Astrocyte (in vitro differentiated cells and primary cell): Measurements from ENCODE around the gene EIF4EBP2. TPM values are rescaled to one million over a fixed set of nuclear protein-coding genes. Genes with fewer than 3 reads are reported as not detected.

ENCODE experiments used
- DNase-seq: peaks from one replicate; pipeline ENCODE4 v3.0.0-alpha.2; 2010; ENCODE audit warnings: low read depth
- FAIRE-seq: peaks from 2 replicates; lab custom pipeline; 2011; peaks lifted over from hg19 to GRCh38; lab: Jason Lieb, UNC
- H2AFZ ChIP-seq: 2 replicates; pipeline ENCODE4 v1.6.0; 2012; ENCODE audit warnings: low read depth, low read length, inconsistent platforms
- H3K27ac ChIP-seq: 2 replicates; pipeline ENCODE4 v1.5.1; 2011; ENCODE audit warnings: low read depth, low read length, inconsistent platforms
- H3K27me3 ChIP-seq: 2 replicates; pipeline ENCODE4 v1.6.0; 2011; ENCODE audit warnings: low read length, inconsistent platforms; ENCODE audit not compliant: insufficient read depth
- H3K36me3 ChIP-seq: 2 replicates; pipeline ENCODE4 v1.5.1; 2011; ENCODE audit warnings: low read length, inconsistent platforms; ENCODE audit not compliant: insufficient read depth
- H3K4me1 ChIP-seq: 2 replicates; pipeline ENCODE4 v1.5.1; 2011; ENCODE audit warnings: low read length, inconsistent platforms; ENCODE audit not compliant: insufficient read depth
- H3K4me2 ChIP-seq: 2 replicates; pipeline ENCODE4 v1.6.0; 2012; ENCODE audit warnings: low read length, inconsistent platforms
- H3K4me3 ChIP-seq: 2 replicates; pipeline ENCODE4 v1.5.1; 2011; ENCODE audit warnings: low read depth, mild to moderate bottlenecking, low read length, inconsistent platforms; ENCODE audit not compliant: insufficient read depth
- H3K79me2 ChIP-seq: 2 replicates; pipeline ENCODE4 v1.6.0; 2012; ENCODE audit warnings: mild to moderate bottlenecking, low read length, inconsistent platforms; ENCODE audit not compliant: insufficient read depth
- H3K9ac ChIP-seq: 2 replicates; pipeline ENCODE4 v1.6.0; 2012; ENCODE audit warnings: mild to moderate bottlenecking, low read length, inconsistent platforms
- H3K9me3 ChIP-seq: 2 replicates; pipeline ENCODE4 v1.5.1; 2012; ENCODE audit warnings: low read depth, mild to moderate bottlenecking, low read length, inconsistent platforms; ENCODE audit not compliant: insufficient read depth
- H4K20me1 ChIP-seq: 2 replicates; pipeline ENCODE4 v1.6.0; 2012; ENCODE audit warnings: low read length, inconsistent platforms; ENCODE audit not compliant: insufficient read depth
- H3K27ac Mint-ChIP-seq: one replicate; pipeline ENCODE4 v1.8.0; 2021; ENCODE audit warnings: mild to moderate bottlenecking, mixed read lengths; ENCODE audit not compliant: unreplicated experiment
- H3K27me3 Mint-ChIP-seq: one replicate; pipeline ENCODE4 v1.8.0; 2021; ENCODE audit warnings: low read depth, mixed read lengths; ENCODE audit not compliant: unreplicated experiment
- H3K36me3 Mint-ChIP-seq: one replicate; pipeline ENCODE4 v1.8.0; 2021; ENCODE audit warnings: low read depth, mixed read lengths; ENCODE audit not compliant: unreplicated experiment
- H3K4me1 Mint-ChIP-seq: one replicate; pipeline ENCODE4 v1.8.0; 2021; ENCODE audit warnings: low read depth, mixed read lengths; ENCODE audit not compliant: unreplicated experiment
- H3K4me3 Mint-ChIP-seq: one replicate; pipeline ENCODE4 v1.8.0; 2021; ENCODE audit warnings: mild to moderate bottlenecking, moderate library complexity, mixed read lengths; ENCODE audit not compliant: unreplicated experiment
- H3K9me3 Mint-ChIP-seq: one replicate; pipeline ENCODE4 v1.8.0; 2021; ENCODE audit warnings: mild to moderate bottlenecking, mixed read lengths; ENCODE audit not compliant: unreplicated experiment
- EZH2 ChIP-seq: IDR thresholded peaks from 2 replicates; pipeline ENCODE4 v1.6.1; 2012; ENCODE audit warnings: mild to moderate bottlenecking, low read length, inconsistent platforms; ENCODE audit not compliant: insufficient read depth
- total RNA-seq: library from RNA; stranded (reverse); gene quantifications from 2 replicates; pipeline ENCODE4 v1.2.1, GENCODE V29; 2021
- TF ChIP-seq, protein P1 (sequence below): IDR thresholded peaks from 2 replicates; pipeline ENCODE4 v1.5.1; 2011; ENCODE audit warnings: low read depth, mild to moderate bottlenecking, inconsistent platforms, low read length, moderate library complexity; ENCODE audit not compliant: insufficient read depth

EIF4EBP2 gene
- total RNA-seq, 1 donor from 2014 or later = 74.0 TPM

DNA sequence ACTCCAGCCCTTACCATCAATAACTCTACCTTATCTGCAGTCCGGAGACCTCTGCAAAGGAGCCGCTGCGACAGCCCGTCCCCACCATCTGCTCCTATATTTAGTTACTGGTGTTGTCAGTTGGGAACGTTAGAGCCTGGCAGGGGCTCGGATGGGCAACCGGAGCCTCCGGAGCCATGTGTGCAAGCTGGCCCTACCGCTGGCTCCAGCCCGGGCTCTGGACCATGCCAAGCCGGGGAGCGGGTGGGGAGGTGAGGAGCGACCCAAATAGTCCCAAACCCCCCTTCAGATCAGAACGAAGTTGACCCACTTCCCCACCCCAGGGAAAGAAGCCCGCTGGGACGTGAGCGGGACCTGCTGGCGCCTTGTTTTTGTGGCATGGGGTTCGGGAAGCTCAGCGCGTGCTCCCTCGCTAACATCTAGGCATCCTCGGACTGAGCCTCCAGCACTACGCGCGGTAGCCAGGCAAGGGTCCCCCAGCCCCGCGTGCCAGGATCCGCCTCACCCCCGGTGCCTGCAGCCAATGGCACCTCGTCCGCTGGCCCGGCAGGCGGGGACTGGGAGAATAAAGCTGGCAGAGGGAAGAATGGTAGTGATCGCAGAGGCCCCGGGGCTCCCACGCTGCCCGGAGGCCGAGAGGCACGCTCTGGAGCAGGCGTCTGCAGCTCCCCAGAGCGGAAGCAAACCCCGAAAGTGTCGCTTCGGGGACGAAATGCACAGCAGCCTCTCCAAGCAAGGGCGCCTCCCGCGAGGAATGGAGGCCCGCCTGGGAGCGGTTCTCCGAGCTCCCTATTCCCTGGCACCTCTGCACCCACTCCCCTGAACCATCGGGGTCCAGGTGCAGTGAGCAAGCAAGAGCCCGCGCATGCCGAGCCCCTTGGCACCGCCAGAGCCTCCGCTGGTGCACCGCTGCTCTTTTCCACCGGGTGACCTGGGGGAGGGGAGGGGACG is 22.2 kb upstream of the EIF4EBP2 start:
- Mint-ChIP-seq H3K4me1 (peaks cover 20% of the 10 kb centered on the region), H3K27ac (peak overlapping the region; percentile 26), H3K36me3 (no peaks in the 10 kb centered on the region), H3K4me3 (peak overlapping the region; percentile 85), H3K27me3 (peaks cover 13% of the 10 kb centered on the region), H3K9me3 (no peaks in the 10 kb centered on the region)
- Histone ChIP-seq H3K36me3 (no peaks in the 10 kb centered on the region), H3K79me2 (peaks cover 2% of the 10 kb centered on the region), H3K9me3 (no peaks in the 10 kb centered on the region), H3K4me3 (peak overlapping the region; percentile 72), H2AFZ (peak overlapping the region; percentile 98), H3K27me3 (no peaks in the 10 kb centered on the region), H3K9ac (peak overlapping the region; percentile 80), H4K20me1 (peaks cover 9% of the 10 kb centered on the region), H3K27ac (no peak overlapping the region), H3K4me1 (peaks cover 23% of the 10 kb centered on the region), H3K4me2 (peak overlapping the region; percentile 94)
- FAIRE-seq = no peak
- peak; percentile 7 for DNase-seq
- TF ChIP-seq EZH2 = no peak
- TF ChIP-seq, protein P1, sequence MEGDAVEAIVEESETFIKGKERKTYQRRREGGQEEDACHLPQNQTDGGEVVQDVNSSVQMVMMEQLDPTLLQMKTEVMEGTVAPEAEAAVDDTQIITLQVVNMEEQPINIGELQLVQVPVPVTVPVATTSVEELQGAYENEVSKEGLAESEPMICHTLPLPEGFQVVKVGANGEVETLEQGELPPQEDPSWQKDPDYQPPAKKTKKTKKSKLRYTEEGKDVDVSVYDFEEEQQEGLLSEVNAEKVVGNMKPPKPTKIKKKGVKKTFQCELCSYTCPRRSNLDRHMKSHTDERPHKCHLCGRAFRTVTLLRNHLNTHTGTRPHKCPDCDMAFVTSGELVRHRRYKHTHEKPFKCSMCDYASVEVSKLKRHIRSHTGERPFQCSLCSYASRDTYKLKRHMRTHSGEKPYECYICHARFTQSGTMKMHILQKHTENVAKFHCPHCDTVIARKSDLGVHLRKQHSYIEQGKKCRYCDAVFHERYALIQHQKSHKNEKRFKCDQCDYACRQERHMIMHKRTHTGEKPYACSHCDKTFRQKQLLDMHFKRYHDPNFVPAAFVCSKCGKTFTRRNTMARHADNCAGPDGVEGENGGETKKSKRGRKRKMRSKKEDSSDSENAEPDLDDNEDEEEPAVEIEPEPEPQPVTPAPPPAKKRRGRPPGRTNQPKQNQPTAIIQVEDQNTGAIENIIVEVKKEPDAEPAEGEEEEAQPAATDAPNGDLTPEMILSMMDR = no peak

DNA sequence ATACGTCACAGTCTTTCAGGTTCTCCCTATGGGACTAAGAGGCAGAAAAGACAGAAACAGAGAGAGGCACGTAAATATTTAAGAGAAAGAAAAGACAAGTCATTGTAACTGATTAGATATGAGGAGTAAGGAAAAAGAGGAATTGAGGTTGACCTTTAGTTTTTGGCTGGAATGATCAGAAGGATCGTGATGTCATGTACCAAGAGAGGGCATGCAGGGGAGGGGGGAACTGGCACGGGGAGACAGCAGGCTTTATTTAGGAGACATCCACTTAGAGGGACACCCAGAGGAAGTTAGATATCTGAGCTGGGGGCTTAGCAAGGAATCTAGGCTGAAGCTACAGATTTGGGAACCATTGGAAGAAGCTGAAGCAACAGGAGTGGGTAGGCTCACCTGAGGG is 12.3 kb upstream of the EIF4EBP2 start:
- Histone ChIP-seq H3K27ac (no peak overlapping the region), H3K4me2 (no peak overlapping the region), H3K9ac (no peak overlapping the region), H4K20me1 (no peaks in the 10 kb centered on the region), H3K9me3 (no peaks in the 10 kb centered on the region), H3K27me3 (peaks cover 21% of the 10 kb centered on the region), H2AFZ (no peak overlapping the region), H3K79me2 (no peaks in the 10 kb centered on the region), H3K4me3 (no peak overlapping the region), H3K4me1 (no peaks in the 10 kb centered on the region), H3K36me3 (no peaks in the 10 kb centered on the region)
- Mint-ChIP-seq H3K4me1 (no peaks in the 10 kb centered on the region), H3K27me3 (peaks cover 19% of the 10 kb centered on the region), H3K9me3 (no peaks in the 10 kb centered on the region), H3K36me3 (no peaks in the 10 kb centered on the region), H3K4me3 (no peak overlapping the region), H3K27ac (no peak overlapping the region)
- DNase-seq = no peak
- FAIRE-seq = no peak
- TF ChIP-seq, protein P1 = no peak
- no peak for TF ChIP-seq EZH2

DNA sequence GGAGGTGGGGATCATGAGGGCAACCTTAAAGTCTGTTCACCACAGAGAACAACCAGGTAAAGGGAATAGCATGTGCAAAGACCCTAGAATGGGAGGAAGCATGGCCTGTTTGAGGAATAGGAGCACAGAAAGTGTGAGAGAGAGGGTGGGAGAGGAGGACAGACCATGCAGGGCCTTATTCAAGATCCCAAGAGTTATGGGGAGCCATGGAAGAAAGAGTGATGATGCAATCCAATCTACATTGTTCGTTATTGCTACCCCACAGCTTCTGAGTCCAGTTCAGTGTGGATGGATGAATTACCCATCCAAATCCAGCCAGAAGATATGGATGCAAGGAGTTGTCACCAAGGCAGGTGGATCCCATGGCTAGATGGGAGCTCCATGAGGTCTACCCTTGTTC is 7.8 kb upstream of the EIF4EBP2 start:
- no peaks in the 10 kb centered on the region for H3K9me3 Mint-ChIP-seq
- Histone ChIP-seq H3K27ac (no peak overlapping the region), H3K4me2 (no peak overlapping the region), H3K36me3 (no peaks in the 10 kb centered on the region), H3K4me1 (no peaks in the 10 kb centered on the region), H3K27me3 (peaks cover 7% of the 10 kb centered on the region), H3K4me3 (no peak overlapping the region), H3K79me2 (no peaks in the 10 kb centered on the region), H3K9me3 (no peaks in the 10 kb centered on the region), H2AFZ (no peak overlapping the region), H3K9ac (no peak overlapping the region), H4K20me1 (no peaks in the 10 kb centered on the region)
- no peaks in the 10 kb centered on the region for H3K36me3 Mint-ChIP-seq
- H3K27me3 Mint-ChIP-seq = peaks cover 8% of the 10 kb centered on the region
- no peak for DNase-seq
- FAIRE-seq = no peak
- H3K27ac Mint-ChIP-seq = no peak overlapping the region
- H3K4me3 Mint-ChIP-seq = no peak overlapping the region
- no peaks in the 10 kb centered on the region for H3K4me1 Mint-ChIP-seq
- TF ChIP-seq, protein P1 = no peak
- TF ChIP-seq EZH2 = no peak
